ENCODE measurements around the gene NT5DC1.

Gene NT5DC1

DNA sequence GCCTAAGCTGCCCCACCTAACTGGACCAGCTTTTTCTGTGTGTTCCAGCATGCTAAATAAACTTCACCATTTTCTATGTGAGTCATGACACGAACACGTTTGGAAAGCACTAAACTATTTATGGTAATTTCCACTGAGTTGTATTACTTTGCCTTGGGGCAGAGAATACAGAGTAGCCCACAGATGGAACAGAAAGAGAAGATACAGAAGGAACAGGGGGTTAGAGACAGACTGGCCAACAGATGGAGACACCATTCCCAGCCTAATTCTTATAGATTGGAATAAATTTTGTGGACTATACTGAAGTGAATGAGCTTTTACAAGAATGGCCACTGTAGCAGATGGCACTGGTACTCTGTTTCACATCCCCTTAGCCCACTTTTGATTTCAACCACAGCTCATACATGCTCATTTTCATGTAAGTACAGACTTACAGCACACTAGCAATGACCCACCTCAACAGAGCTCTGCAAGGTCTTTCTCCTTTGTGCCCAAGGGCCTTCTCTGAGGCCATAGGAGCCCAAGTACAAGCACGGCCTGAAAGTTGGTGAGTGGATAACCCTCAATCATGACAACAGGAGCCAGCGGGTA is 13.1 kb upstream of the NT5DC1 start:
- H4K20me1 ChIP-seq (ENCODE audit: insufficient read depth, low read length), result no peaks in the 10 kb centered on the region
- H3K27me3 ChIP-seq (replicated peaks; ENCODE audit: insufficient read depth, low read length), result no peaks in the 10 kb centered on the region
- no peak overlapping the region for H3K9ac ChIP-seq (ENCODE audit: low read length)
- H3K36me3 ChIP-seq (replicated peaks; ENCODE audit: insufficient read depth, low read length), result no peaks in the 10 kb centered on the region
- no peaks in the 10 kb centered on the region for H3K79me2 ChIP-seq (ENCODE audit: low read length)
- peak; percentile 71 for DNase-seq
- H3F3A ChIP-seq (ENCODE audit: insufficient read depth, low read length), result peaks cover 11% of the 10 kb centered on the region
- TF ChIP-seq EZH2 (optimal IDR thresholded peaks at IDR 0.05; ENCODE audit: low read depth, low read length) (no peak), EZH2phosphoT487 (IDR thresholded peaks at IDR 0.05; ENCODE audit: low read length) (no peak), CTCF (IDR thresholded peaks at IDR 0.05; ENCODE audit: low read length) (no peak)
- peak overlapping the region; percentile 35 for H3K4me2 ChIP-seq (ENCODE audit: low read depth, low read length)
- peak overlapping the region; percentile 4 for H2AFZ ChIP-seq (ENCODE audit: low read length)
- H3K27ac ChIP-seq (ENCODE audit: low read length), result peak overlapping the region; percentile 62; the same call in 1 of the 2 replicates
- no peaks in the 10 kb centered on the region for H3K9me2 ChIP-seq (replicated peaks; ENCODE audit: insufficient read depth, low read length)
- no peaks in the 10 kb centered on the region for H3K9me3 ChIP-seq (replicated peaks; ENCODE audit: insufficient read depth, low read length)
- peaks cover 21% of the 10 kb centered on the region for H3K4me1 ChIP-seq (ENCODE audit: low read length)
- no peak overlapping the region for H3K4me3 ChIP-seq (ENCODE audit: low read length)

DNA sequence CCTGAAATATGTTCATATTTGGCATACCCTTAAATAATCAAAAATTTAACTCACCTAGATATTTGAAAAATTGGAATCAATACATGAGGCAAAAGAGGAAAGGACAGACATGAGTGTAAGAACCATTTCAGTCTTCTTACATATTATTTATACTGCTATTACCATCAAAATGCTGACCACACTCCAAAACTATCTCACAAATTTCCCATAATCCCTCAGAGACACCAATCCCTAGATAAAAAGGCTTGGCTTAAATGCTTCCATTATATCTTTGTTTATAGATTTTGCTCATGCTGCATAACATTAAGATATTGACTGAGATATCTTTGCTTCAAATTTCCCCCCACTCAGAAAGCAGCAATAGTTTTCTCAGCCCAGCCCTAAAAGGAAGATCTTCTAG is 11.7 kb upstream of the NT5DC1 start:
- peaks cover 11% of the 10 kb centered on the region for H3F3A ChIP-seq (ENCODE audit: insufficient read depth, low read length)
- H3K9ac ChIP-seq (ENCODE audit: low read length), result no peak overlapping the region
- TF ChIP-seq EZH2phosphoT487 (IDR thresholded peaks at IDR 0.05; ENCODE audit: low read length) (no peak), EZH2 (optimal IDR thresholded peaks at IDR 0.05; ENCODE audit: low read depth, low read length) (no peak), CTCF (IDR thresholded peaks at IDR 0.05; ENCODE audit: low read length) (no peak)
- no peaks in the 10 kb centered on the region for H3K27me3 ChIP-seq (replicated peaks; ENCODE audit: insufficient read depth, low read length)
- no peaks in the 10 kb centered on the region for H3K79me2 ChIP-seq (ENCODE audit: low read length)
- H3K9me2 ChIP-seq (replicated peaks; ENCODE audit: insufficient read depth, low read length), result no peaks in the 10 kb centered on the region
- H3K36me3 ChIP-seq (replicated peaks; ENCODE audit: insufficient read depth, low read length), result no peaks in the 10 kb centered on the region
- DNase-seq, result no peak
- H3K4me1 ChIP-seq (ENCODE audit: low read length), result peaks cover 21% of the 10 kb centered on the region
- H3K9me3 ChIP-seq (replicated peaks; ENCODE audit: insufficient read depth, low read length), result no peaks in the 10 kb centered on the region
- H2AFZ ChIP-seq (ENCODE audit: low read length), result no peak overlapping the region
- H3K27ac ChIP-seq (ENCODE audit: low read length), result no peak overlapping the region
- no peak overlapping the region for H3K4me3 ChIP-seq (ENCODE audit: low read length)
- H4K20me1 ChIP-seq (ENCODE audit: insufficient read depth, low read length), result no peaks in the 10 kb centered on the region
- no peak overlapping the region for H3K4me2 ChIP-seq (ENCODE audit: low read depth, low read length)

DNA sequence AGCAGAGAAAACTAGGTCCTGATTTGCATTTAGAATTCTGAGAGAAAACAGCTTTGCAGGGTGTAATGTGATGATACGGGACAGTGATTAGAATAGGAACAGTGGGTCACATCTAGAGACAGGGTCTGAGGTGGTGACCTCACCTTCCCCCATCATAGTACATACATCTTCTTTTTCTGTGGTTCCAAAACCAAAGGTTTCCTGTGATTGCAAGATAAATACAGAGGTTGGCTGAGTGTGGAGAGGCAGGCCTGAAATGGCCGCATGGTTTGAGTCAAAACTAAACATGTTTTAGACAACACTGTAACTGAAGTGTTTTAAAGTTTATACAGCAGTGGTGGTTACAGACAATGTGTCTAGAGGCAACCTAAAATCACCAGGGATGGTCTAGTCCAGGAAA is 10.4 kb upstream of the NT5DC1 start:
- no peak overlapping the region for H3K9ac ChIP-seq (ENCODE audit: low read length)
- TF ChIP-seq CTCF (IDR thresholded peaks at IDR 0.05; ENCODE audit: low read length) (no peak), EZH2 (optimal IDR thresholded peaks at IDR 0.05; ENCODE audit: low read depth, low read length) (no peak), EZH2phosphoT487 (IDR thresholded peaks at IDR 0.05; ENCODE audit: low read length) (no peak)

More for the DNA sequence above, 10.4 kb upstream of the NT5DC1 start:
- no peaks in the 10 kb centered on the region for H3K9me3 ChIP-seq (replicated peaks; ENCODE audit: insufficient read depth, low read length)
- H3K4me1 ChIP-seq (ENCODE audit: low read length), result peaks cover 21% of the 10 kb centered on the region
- H3K79me2 ChIP-seq (ENCODE audit: low read length), result no peaks in the 10 kb centered on the region
- H3K27ac ChIP-seq (ENCODE audit: low read length), result no peak overlapping the region
- no peak overlapping the region for H3K4me3 ChIP-seq (ENCODE audit: low read length)
- no peaks in the 10 kb centered on the region for H3K27me3 ChIP-seq (replicated peaks; ENCODE audit: insufficient read depth, low read length)
- H4K20me1 ChIP-seq (ENCODE audit: insufficient read depth, low read length), result no peaks in the 10 kb centered on the region
- no peak for DNase-seq
- H3K9me2 ChIP-seq (replicated peaks; ENCODE audit: insufficient read depth, low read length), result no peaks in the 10 kb centered on the region
- no peak overlapping the region for H2AFZ ChIP-seq (ENCODE audit: low read length)
- peaks cover 11% of the 10 kb centered on the region for H3F3A ChIP-seq (ENCODE audit: insufficient read depth, low read length)
- H3K4me2 ChIP-seq (ENCODE audit: low read depth, low read length), result no peak overlapping the region
- no peaks in the 10 kb centered on the region for H3K36me3 ChIP-seq (replicated peaks; ENCODE audit: insufficient read depth, low read length)
